ACC112 (cell line): ENCODE measurements around the gene CRB3.

Experiments
- H2AFZ ChIP-seq: fragments of 200-600 bp; sonication (generic); one replicate; pipeline ENCODE4 v1.6.0; 2017; ENCODE audit warnings: antibody characterized with exemption, low read length; ENCODE audit not compliant: unreplicated experiment
- H3K27ac ChIP-seq: fragments of 200-600 bp; sonication (generic); 2 replicates; pipeline ENCODE4 v1.5.1; 2014; ENCODE audit warnings: low read depth, mild to moderate bottlenecking, antibody characterized with exemption, low read length, moderate library complexity
- H3K27me3 ChIP-seq: fragments of 200-600 bp; sonication (generic); 2 replicates; pipeline ENCODE4 v1.6.1; 2014; ENCODE audit warnings: mild to moderate bottlenecking, antibody characterized with exemption, low read length, moderate library complexity, mixed read lengths; ENCODE audit not compliant: insufficient read depth
- H3K36me3 ChIP-seq: fragments of 200-600 bp; sonication (generic); 2 replicates; pipeline ENCODE4 v1.6.1; 2016; ENCODE audit warnings: mild to moderate bottlenecking, antibody characterized with exemption, low read length, moderate library complexity, mixed read lengths; ENCODE audit not compliant: insufficient read depth
- H3K4me1 ChIP-seq: fragments of 200-600 bp; sonication (generic); one replicate; pipeline ENCODE4 v1.6.1; 2016; ENCODE audit warnings: low read length, mixed read lengths; ENCODE audit not compliant: insufficient read depth, unreplicated experiment, control insufficient read depth
- H3K4me3 ChIP-seq: fragments of 200-600 bp; sonication (generic); 2 replicates; pipeline ENCODE4 v1.5.1; 2014; ENCODE audit warnings: mild to moderate bottlenecking, low read depth, low read length
- H3K79me2 ChIP-seq: fragments of 200-600 bp; sonication (generic); one replicate; pipeline ENCODE4 v1.6.0; 2016; ENCODE audit warnings: low read length; ENCODE audit not compliant: control insufficient read depth, unreplicated experiment, insufficient read depth

Gene CRB3

GRCh38 chr19:6514926-6515544 lies 51.0 kb downstream of the CRB3 start:
- Histone ChIP-seq H3K27me3 (no peaks in the 10 kb centered on the region), H3K79me2 (no peaks in the 10 kb centered on the region), H3K4me3 (no peak overlapping the region), H3K27ac (no peak overlapping the region), H3K4me1 (peaks cover 13% of the 10 kb centered on the region), H3K36me3 (no peaks in the 10 kb centered on the region), H2AFZ (no peak overlapping the region)

- Histone ChIP-seq H3K36me3 (no peaks in the 10 kb centered on the region), H3K27me3 (no peaks in the 10 kb centered on the region), H3K27ac (no peak overlapping the region), H3K4me3 (peak overlapping the region; percentile 72), H3K79me2 (no peaks in the 10 kb centered on the region), H3K4me1 (peaks cover 13% of the 10 kb centered on the region), H2AFZ (peak overlapping the region; percentile 57)
Observed at GRCh38 chr19:6516018-6516658, 52.1 kb downstream of the CRB3 start.
